Measurements from ENCODE around the gene PRDX4. TPM values are rescaled to one million over a fixed set of nuclear protein-coding genes. Genes with fewer than 3 reads are reported as not detected.
A peak's percentile ranks its signal among the peaks of the same experiment; 100 is the strongest.

Gene PRDX4
- total RNA-seq, 1 experiment from 2014 or later = 276 TPM

DNA sequence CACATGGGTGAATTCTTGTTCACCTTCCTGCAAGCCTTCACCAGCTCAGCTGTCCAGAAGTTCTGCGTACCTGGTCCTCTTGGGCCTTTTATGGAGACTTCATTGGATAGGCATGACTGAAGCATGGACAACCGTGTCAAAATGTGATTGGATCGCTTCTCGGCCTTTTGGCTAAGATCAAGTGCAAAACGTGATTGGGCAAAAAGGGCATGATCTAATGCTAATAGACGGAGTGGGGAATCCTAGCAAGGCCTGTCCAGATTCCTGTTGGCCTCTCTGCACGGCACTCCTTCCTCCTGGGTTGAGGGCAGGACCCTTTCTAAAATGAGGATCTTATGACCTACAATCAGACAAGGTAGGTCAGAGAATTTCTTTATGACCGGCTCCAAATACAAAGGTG, 24.9 kb downstream of the PRDX4 start:
- H3K27me3 ChIP-seq (ENCODE audit: low read length) = no peaks in the 10 kb centered on the region
- no peaks in the 10 kb centered on the region for H3F3A ChIP-seq (ENCODE audit: low read length, unreplicated experiment)
- H3K36me3 ChIP-seq (ENCODE audit: low read depth, low read length) = no peaks in the 10 kb centered on the region
- H3K4me3 ChIP-seq (ENCODE audit: low read length) = no peak overlapping the region
- no TSS peak for BruUV-seq (replicated peaks)
- H3K79me2 ChIP-seq (ENCODE audit: low read length) = no peaks in the 10 kb centered on the region
- ATAC-seq (no peak), DNase-seq (no peak)
- POLR2A ChIA-PET (ENCODE audit: unreplicated experiment) = no interaction called here
- no peaks in the 10 kb centered on the region for H3K9me2 ChIP-seq (replicated peaks; ENCODE audit: low read length)
- no peaks in the 10 kb centered on the region for H3K4me1 ChIP-seq (ENCODE audit: insufficient read depth, low read length)
- CTCF ChIA-PET = interaction anchor here (0.6 kb wide), 1 partner anchor 64 kb away, joined by 5 read pairs; no protein-coding TSS in a partner anchor
- H3K27ac ChIP-seq (ENCODE audit: low read length) = no peak overlapping the region
- intact Hi-C loops (cut with micrococcal nuclease) = loop anchor here (10.0 kb wide), 1 partner anchor 363 kb away; the partner anchor contains the start of gene EIF2S3
- no peak overlapping the region for H3K4me2 ChIP-seq (ENCODE audit: low read length)
- no peak overlapping the region for H3K9ac ChIP-seq (ENCODE audit: low read length)
- H4K20me1 ChIP-seq (ENCODE audit: low read length) = no peaks in the 10 kb centered on the region
- no peaks in the 10 kb centered on the region for H3K9me3 ChIP-seq (ENCODE audit: low read length)
- TF ChIP-seq EZH2phosphoT487 (IDR thresholded peaks at IDR 0.05; ENCODE audit: borderline replicate concordance, low read length) (no peak), EZH2 (IDR thresholded peaks at IDR 0.05; ENCODE audit: low read length, unreplicated experiment) (no peak)
- TF ChIP-seq, protein P1, sequence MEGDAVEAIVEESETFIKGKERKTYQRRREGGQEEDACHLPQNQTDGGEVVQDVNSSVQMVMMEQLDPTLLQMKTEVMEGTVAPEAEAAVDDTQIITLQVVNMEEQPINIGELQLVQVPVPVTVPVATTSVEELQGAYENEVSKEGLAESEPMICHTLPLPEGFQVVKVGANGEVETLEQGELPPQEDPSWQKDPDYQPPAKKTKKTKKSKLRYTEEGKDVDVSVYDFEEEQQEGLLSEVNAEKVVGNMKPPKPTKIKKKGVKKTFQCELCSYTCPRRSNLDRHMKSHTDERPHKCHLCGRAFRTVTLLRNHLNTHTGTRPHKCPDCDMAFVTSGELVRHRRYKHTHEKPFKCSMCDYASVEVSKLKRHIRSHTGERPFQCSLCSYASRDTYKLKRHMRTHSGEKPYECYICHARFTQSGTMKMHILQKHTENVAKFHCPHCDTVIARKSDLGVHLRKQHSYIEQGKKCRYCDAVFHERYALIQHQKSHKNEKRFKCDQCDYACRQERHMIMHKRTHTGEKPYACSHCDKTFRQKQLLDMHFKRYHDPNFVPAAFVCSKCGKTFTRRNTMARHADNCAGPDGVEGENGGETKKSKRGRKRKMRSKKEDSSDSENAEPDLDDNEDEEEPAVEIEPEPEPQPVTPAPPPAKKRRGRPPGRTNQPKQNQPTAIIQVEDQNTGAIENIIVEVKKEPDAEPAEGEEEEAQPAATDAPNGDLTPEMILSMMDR (conservative IDR thresholded peaks at IDR 0.05; ENCODE audit: low read depth, low read length) = no peak
- no peak overlapping the region for H2AFZ ChIP-seq (ENCODE audit: low read length)

DNA sequence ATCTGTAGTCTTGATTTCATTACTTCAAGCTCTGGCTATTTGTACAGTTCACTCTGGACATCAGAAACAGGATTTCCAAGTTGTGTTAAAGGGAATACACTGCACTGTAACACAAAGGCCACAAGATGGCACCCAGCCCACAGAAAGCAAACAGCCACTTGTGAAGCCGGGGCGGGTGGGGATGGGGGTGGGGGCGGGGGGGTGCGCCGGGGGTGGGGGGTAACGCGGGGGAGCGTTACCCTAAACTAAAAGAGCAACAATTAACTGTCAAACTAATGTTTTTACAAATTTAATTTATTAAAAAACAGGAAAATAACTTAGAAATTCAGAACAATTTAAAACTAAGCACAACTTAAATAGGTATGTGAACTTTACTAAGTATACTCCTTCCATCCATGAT, 27.3 kb downstream of the PRDX4 start:
- POLR2A ChIA-PET (ENCODE audit: unreplicated experiment) = no interaction called here
- no peaks in the 10 kb centered on the region for H3K79me2 ChIP-seq (ENCODE audit: low read length)
- BruUV-seq (replicated peaks) = no TSS peak

DNA sequence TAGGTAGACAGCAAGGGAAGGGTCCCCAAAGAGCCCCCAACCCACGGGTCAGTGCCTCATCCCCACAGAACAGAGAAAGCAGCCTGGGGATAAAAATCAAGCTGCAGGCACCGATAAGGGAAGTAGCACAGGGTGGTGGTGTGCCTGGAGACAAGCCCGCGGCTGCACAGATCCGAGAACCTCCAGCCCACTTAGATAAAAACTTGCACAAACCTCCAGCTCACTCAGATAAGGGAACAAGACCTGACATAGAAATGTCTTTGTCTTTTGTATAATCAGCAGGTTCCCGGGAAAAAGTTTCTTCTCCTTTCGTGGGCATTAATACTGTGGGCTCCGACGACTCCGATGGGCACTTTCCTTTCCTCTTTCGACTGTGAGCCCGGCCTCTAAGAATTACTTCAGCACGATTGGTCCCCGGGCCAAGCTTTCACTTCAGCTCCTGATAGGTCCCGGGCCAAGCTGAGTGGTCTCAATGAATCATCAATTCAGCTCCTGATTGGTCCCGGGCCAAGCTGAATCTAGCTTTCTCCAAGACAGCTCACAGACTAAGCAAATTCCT, 32.4 kb downstream of the PRDX4 start:
- no peaks in the 10 kb centered on the region for H4K20me1 ChIP-seq (ENCODE audit: low read length)
- H3F3A ChIP-seq (ENCODE audit: low read length, unreplicated experiment) = no peaks in the 10 kb centered on the region
- no peaks in the 10 kb centered on the region for H3K4me1 ChIP-seq (ENCODE audit: insufficient read depth, low read length)
- no peak overlapping the region for H3K27ac ChIP-seq (ENCODE audit: low read length)
- TF ChIP-seq EZH2phosphoT487 (IDR thresholded peaks at IDR 0.05; ENCODE audit: borderline replicate concordance, low read length) (no peak), EZH2 (IDR thresholded peaks at IDR 0.05; ENCODE audit: low read length, unreplicated experiment) (no peak)
- TF ChIP-seq, protein P1 (conservative IDR thresholded peaks at IDR 0.05; ENCODE audit: low read depth, low read length) = no peak
- POLR2A ChIA-PET (ENCODE audit: unreplicated experiment) = no interaction called here
- intact Hi-C loops (cut with micrococcal nuclease) = loop anchor here (5.0 to 10.0 kb wide), 2 partner anchors 78 to 355 kb away; partner anchors contain the start of gene EIF2S3
- DNase-seq (no peak), ATAC-seq (no peak)
- no peaks in the 10 kb centered on the region for H3K9me3 ChIP-seq (ENCODE audit: low read length)
- no peak overlapping the region for H2AFZ ChIP-seq (ENCODE audit: low read length)
- H3K9me2 ChIP-seq (replicated peaks; ENCODE audit: low read length) = no peaks in the 10 kb centered on the region
- H3K36me3 ChIP-seq (ENCODE audit: low read depth, low read length) = peaks cover 10% of the 10 kb centered on the region
- CTCF ChIA-PET = no interaction called here
- H3K4me2 ChIP-seq (ENCODE audit: low read length) = no peak overlapping the region
- no peak overlapping the region for H3K9ac ChIP-seq (ENCODE audit: low read length)
- no peaks in the 10 kb centered on the region for H3K79me2 ChIP-seq (ENCODE audit: low read length)
- no peaks in the 10 kb centered on the region for H3K27me3 ChIP-seq (ENCODE audit: low read length)
- H3K4me3 ChIP-seq (ENCODE audit: low read length) = no peak overlapping the region
- no TSS peak for BruUV-seq (replicated peaks)

More for the DNA sequence above, 27.3 kb downstream of the PRDX4 start:
- no peaks in the 10 kb centered on the region for H3K36me3 ChIP-seq (ENCODE audit: low read depth, low read length)
- H3K9me3 ChIP-seq (ENCODE audit: low read length) = no peaks in the 10 kb centered on the region
- peak; percentile 72 for DNase-seq
- no peaks in the 10 kb centered on the region for H3K9me2 ChIP-seq (replicated peaks; ENCODE audit: low read length)
- H3K4me3 ChIP-seq (ENCODE audit: low read length) = no peak overlapping the region
- H3K9ac ChIP-seq (ENCODE audit: low read length) = no peak overlapping the region
- intact Hi-C loops (cut with micrococcal nuclease) = loop anchor here (1.0 to 10.0 kb wide), 3 partner anchors 83 to 360 kb away; partner anchors contain the start of gene EIF2S3
- no peak overlapping the region for H3K27ac ChIP-seq (ENCODE audit: low read length)
- H3K27me3 ChIP-seq (ENCODE audit: low read length) = no peaks in the 10 kb centered on the region
- CTCF ChIA-PET = interaction anchor here (0.6 kb wide), 1 partner anchor 207 kb away, joined by 3 read pairs; no protein-coding TSS in a partner anchor
- no peaks in the 10 kb centered on the region for H3F3A ChIP-seq (ENCODE audit: low read length, unreplicated experiment)
- ATAC-seq = peak; percentile 74
- H2AFZ ChIP-seq (ENCODE audit: low read length) = no peak overlapping the region
- no peaks in the 10 kb centered on the region for H4K20me1 ChIP-seq (ENCODE audit: low read length)
- no peaks in the 10 kb centered on the region for H3K4me1 ChIP-seq (ENCODE audit: insufficient read depth, low read length)
- TF ChIP-seq, protein P1 (conservative IDR thresholded peaks at IDR 0.05; ENCODE audit: low read depth, low read length) = peak; percentile 42; the same call in 1 of the 2 replicates
- no peak for TF ChIP-seq EZH2phosphoT487 (IDR thresholded peaks at IDR 0.05; ENCODE audit: borderline replicate concordance, low read length)
- no peak overlapping the region for H3K4me2 ChIP-seq (ENCODE audit: low read length)
